CD4-positive, CD25-positive, alpha-beta regulatory T cell (primary cell): ENCODE data around the gene FHIT. TPM values are rescaled to one million over a fixed set of nuclear protein-coding genes. Genes with fewer than 3 reads are reported as not detected.
A peak's percentile ranks its signal among the peaks of the same experiment; 100 is the strongest.

ENCODE experiments used
- ATAC-seq, 2 donors: fragments of 150-1000 bp; cut with Tn5 transposase; one replicate each; pipeline ENCODE4 v1.10.0; 2021; ENCODE audit warnings: low read depth in 2 of 2, moderate number of reproducible peaks in 2 of 2, moderate library complexity in 1 of 2
- DNase-seq, 3 donors: peaks; one replicate each; pipeline versions ENCODE4 v3.0.0 to v3.0.0-alpha.2; 2012 to 2022; ENCODE audit warnings: mixed read lengths in 1 of 3
- H3K27ac ChIP-seq: one replicate; pipeline ENCODE4 v1.7.0; 2013; ENCODE audit warnings: mild to moderate bottlenecking, low read length; ENCODE audit not compliant: insufficient read depth, poor library complexity, severe bottlenecking
- H3K27me3 ChIP-seq: one replicate; pipeline ENCODE4 v1.7.0; 2013; ENCODE audit warnings: low read length; ENCODE audit not compliant: control insufficient read depth, insufficient read depth
- H3K36me3 ChIP-seq: one replicate; pipeline ENCODE4 v1.7.0; 2013; ENCODE audit warnings: mild to moderate bottlenecking, low read length, moderate library complexity; ENCODE audit not compliant: control insufficient read depth, insufficient read depth
- H3K4me1 ChIP-seq: 2 replicates; pipeline ENCODE4 v1.7.0; 2013; ENCODE audit warnings: mild to moderate bottlenecking, low read length; ENCODE audit not compliant: insufficient read depth, control insufficient read depth, poor library complexity, severe bottlenecking
- H3K4me3 ChIP-seq: one replicate; pipeline ENCODE4 v1.7.0; 2013; ENCODE audit warnings: low read depth, mild to moderate bottlenecking, low read length, moderate library complexity
- H3K9me3 ChIP-seq, 2 experiments: 1 replicate in 1 of 2; 2 replicates in 1 of 2; pipeline ENCODE4 v1.7.0; 2013; ENCODE audit warnings: low read length in 2 of 2, mild to moderate bottlenecking in 1 of 2, moderate library complexity in 1 of 2; ENCODE audit not compliant: control insufficient read depth in 2 of 2
- H3K27ac Mint-ChIP-seq, 3 donors: one replicate each; pipeline ENCODE4 v1.8.0; 2020 to 2022; ENCODE audit warnings: mild to moderate bottlenecking in 3 of 3, mixed read lengths in 3 of 3, moderate library complexity in 2 of 3
- H3K27me3 Mint-ChIP-seq: one replicate; pipeline ENCODE4 v1.8.0; 2022; ENCODE audit warnings: mild to moderate bottlenecking, mixed read lengths
- H3K36me3 Mint-ChIP-seq: one replicate; pipeline ENCODE4 v1.8.0; 2020; ENCODE audit warnings: mixed read lengths
- H3K4me1 Mint-ChIP-seq, 4 donors: one replicate each; pipeline ENCODE4 v1.8.0; 2020 to 2022; ENCODE audit warnings: mixed read lengths in 4 of 4, mild to moderate bottlenecking in 1 of 4
- H3K4me3 Mint-ChIP-seq, 4 donors: one replicate each; pipeline ENCODE4 v1.8.0; 2020 to 2022; ENCODE audit warnings: mild to moderate bottlenecking in 4 of 4, mixed read lengths in 4 of 4, moderate library complexity in 3 of 4
- H3K9me3 Mint-ChIP-seq, 7 donors: one replicate each; pipeline ENCODE4 v1.8.0; 2020 to 2022; ENCODE audit warnings: mixed read lengths in 7 of 7, mild to moderate bottlenecking in 3 of 7, moderate library complexity in 2 of 7
- polyA plus RNA-seq, 4 donors: library from polyadenylated mRNA; unstranded; fragments of 300-500 nt; fragmentation: Illumina TruSeq; gene quantifications; one replicate each; pipeline ENCODE4 v1.2.3, GENCODE V29; 2021
- total RNA-seq: library from RNA; stranded (reverse); gene quantifications from one replicate; pipeline ENCODE4 v1.2.3, GENCODE V29; 2022

FHIT gene
- total and polyA plus RNA-seq, 5 donors from 2014 or later = 7.8 to 120 (median 14.4) TPM

DNA sequence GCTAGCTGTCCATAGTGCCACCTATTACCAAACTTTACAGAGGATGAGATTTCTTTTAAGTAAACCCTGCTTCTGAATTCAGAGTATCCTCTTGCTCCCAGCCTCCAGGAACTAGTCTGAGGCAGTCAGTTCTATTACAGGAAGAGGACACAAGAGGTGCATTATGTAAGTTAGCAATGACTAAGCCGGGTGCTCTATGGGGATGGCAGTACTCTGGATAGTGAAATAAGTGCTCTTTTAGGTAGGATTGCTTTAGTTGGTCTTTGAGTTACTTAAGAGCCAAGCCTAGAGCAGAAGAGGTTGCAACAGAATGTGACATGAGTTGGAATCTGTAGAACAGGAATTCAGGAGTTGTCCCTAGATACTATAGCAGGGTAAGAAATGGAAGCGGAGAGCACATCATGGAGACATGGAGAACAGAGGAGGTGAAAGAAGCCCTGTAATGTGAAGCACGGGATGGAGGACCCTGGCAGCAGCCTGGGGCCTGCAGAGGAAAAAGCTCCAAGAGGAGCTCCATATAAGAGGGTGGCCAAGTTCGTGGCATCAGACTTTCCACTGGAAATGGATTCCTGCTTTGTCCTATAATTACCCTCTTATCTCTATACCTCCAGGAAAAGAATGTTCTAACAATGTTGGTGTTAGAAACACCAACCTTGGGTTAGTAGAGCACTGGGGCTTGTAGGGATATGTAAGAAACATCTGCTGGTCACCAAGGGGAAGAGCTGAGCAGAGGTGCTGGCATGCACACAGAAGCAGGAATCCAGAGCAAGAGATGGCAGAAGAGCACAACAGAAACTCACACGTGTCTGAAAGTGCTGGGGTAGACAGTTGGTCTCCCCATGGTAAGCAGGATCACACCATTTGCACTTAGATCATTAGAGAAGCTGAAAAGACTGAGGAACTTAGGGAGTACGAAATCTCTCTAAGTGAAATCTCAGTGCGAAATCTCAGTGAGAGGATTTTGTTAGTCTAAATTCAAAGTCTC, 851.1 kb downstream of the FHIT start:
- peak in 1 of 3 donors; percentile 69 for DNase-seq
- Mint-ChIP-seq H3K4me1 (peaks cover 0 to 3% (median 1%) of the 10 kb centered on the region in 4 donors), H3K27me3 (no peaks in the 10 kb centered on the region), H3K9me3 (peaks cover 0 to 1% (median 0%) of the 10 kb centered on the region in 7 donors), H3K27ac (peak overlapping the region in 1 of 3 donors; percentile 24), H3K36me3 (no peaks in the 10 kb centered on the region), H3K4me3 (no peak overlapping the region)
- Histone ChIP-seq H3K4me1 (no peaks in the 10 kb centered on the region), H3K4me3 (no peak overlapping the region), H3K27me3 (no peaks in the 10 kb centered on the region), H3K27ac (no peak overlapping the region), H3K36me3 (no peaks in the 10 kb centered on the region), H3K9me3 (no peaks in the 10 kb centered on the region)
- ATAC-seq = peak; percentile 52 to 55

- Histone ChIP-seq H3K27ac (no peak overlapping the region), H3K4me3 (no peak overlapping the region), H3K27me3 (no peaks in the 10 kb centered on the region), H3K4me1 (no peaks in the 10 kb centered on the region), H3K9me3 (no peaks in the 10 kb centered on the region), H3K36me3 (no peaks in the 10 kb centered on the region)
- Mint-ChIP-seq H3K36me3 (no peaks in the 10 kb centered on the region), H3K27me3 (peaks cover 5% of the 10 kb centered on the region), H3K4me3 (no peak overlapping the region), H3K4me1 (peaks cover 0 to 3% (median 1%) of the 10 kb centered on the region in 4 donors), H3K9me3 (peaks cover 0 to 1% (median 0%) of the 10 kb centered on the region in 7 donors), H3K27ac (no peak overlapping the region)
- DNase-seq (no peak), ATAC-seq (no peak)
Observed at GRCh38 chr3:60399292-60399691, 852.0 kb downstream of the FHIT start.

DNA sequence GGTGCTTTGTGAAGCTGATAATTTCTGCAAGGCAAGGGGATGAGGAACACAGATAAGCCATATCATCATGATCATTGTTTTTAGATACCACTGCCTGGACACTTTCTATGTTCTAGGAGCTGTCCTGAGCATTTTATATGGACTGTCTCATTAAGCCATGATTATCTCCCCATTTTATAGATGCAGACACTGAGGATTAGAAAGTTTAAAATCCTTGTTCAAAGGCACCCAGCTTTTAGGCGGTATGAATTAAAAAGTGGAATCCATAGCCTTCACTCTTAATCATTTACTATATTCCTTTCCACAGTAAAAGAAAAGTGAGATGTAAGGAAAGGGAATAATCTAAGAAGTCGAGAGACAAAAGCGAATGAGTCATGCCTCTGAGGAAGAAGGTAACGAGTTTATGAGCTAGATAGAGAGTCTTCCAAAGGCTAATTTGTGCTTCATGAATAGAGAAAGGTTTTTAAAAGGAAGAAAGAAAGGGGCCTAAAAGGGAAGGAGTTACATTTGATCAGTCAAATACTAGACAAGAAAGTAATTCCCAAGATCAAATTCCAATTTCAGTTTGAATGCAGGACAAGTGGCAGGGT, 856.0 kb downstream of the FHIT start:
- ATAC-seq (no peak), DNase-seq (no peak)
- H3K27me3 ChIP-seq = no peaks in the 10 kb centered on the region
- no peaks in the 10 kb centered on the region for H3K4me1 ChIP-seq
- no peaks in the 10 kb centered on the region for H3K9me3 Mint-ChIP-seq
- H3K27me3 Mint-ChIP-seq = peaks cover 5% of the 10 kb centered on the region
- H3K4me3 ChIP-seq = no peak overlapping the region
- no peaks in the 10 kb centered on the region for H3K36me3 ChIP-seq
- no peaks in the 10 kb centered on the region for H3K36me3 Mint-ChIP-seq
- H3K27ac ChIP-seq = no peak overlapping the region
- H3K4me3 Mint-ChIP-seq = no peak overlapping the region
- H3K9me3 ChIP-seq = no peaks in the 10 kb centered on the region
- peaks cover 0 to 2% (median under 1%) of the 10 kb centered on the region in 4 donors for H3K4me1 Mint-ChIP-seq
- H3K27ac Mint-ChIP-seq = no peak overlapping the region

DNA sequence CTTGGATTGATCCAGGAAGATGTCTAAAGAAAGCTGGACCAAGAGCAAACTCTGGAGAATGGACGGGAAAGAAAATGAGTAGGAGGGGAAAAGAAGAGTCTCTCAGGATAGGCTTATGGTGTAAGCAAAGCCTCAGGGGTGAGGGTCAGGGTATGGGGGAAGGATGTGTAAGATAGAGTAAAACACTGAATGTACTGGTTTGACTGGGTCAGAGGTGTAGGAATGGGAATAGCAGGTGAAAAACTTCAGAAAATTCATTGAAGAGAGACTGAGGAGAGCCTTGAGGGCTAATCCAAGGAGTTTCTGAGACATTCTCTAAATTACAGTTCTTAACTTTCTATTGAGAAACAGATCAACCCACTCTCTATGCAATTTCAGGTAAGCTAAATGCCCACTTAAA, 857.3 kb downstream of the FHIT start:
- H3K4me3 Mint-ChIP-seq = no peak overlapping the region
- no peaks in the 10 kb centered on the region for H3K27me3 ChIP-seq
- peaks cover 5% of the 10 kb centered on the region for H3K27me3 Mint-ChIP-seq
- H3K9me3 Mint-ChIP-seq = no peaks in the 10 kb centered on the region
- no peak for DNase-seq
- H3K4me1 ChIP-seq = no peaks in the 10 kb centered on the region
- H3K27ac ChIP-seq = no peak overlapping the region
- no peak overlapping the region for H3K27ac Mint-ChIP-seq
- no peaks in the 10 kb centered on the region for H3K36me3 Mint-ChIP-seq
- no peak overlapping the region for H3K4me3 ChIP-seq
- ATAC-seq = no peak
- H3K9me3 ChIP-seq = no peaks in the 10 kb centered on the region
- H3K4me1 Mint-ChIP-seq = peaks cover 0 to 2% (median 0%) of the 10 kb centered on the region in 4 donors
- H3K36me3 ChIP-seq = no peaks in the 10 kb centered on the region

GRCh38 chr3:60392501-60392900, 858.8 kb downstream of the FHIT start:
- no peaks in the 10 kb centered on the region for H3K36me3 Mint-ChIP-seq
- no peaks in the 10 kb centered on the region for H3K9me3 ChIP-seq
- H3K27ac Mint-ChIP-seq = no peak overlapping the region
- H3K4me3 Mint-ChIP-seq = no peak overlapping the region
- H3K4me3 ChIP-seq = no peak overlapping the region
- H3K36me3 ChIP-seq = no peaks in the 10 kb centered on the region
- no peak overlapping the region for H3K27ac ChIP-seq
- no peaks in the 10 kb centered on the region for H3K27me3 ChIP-seq
- peaks cover 0 to 2% (median 0%) of the 10 kb centered on the region in 4 donors for H3K4me1 Mint-ChIP-seq
- H3K9me3 Mint-ChIP-seq = no peaks in the 10 kb centered on the region
- DNase-seq (no peak), ATAC-seq (no peak)
- H3K4me1 ChIP-seq = no peaks in the 10 kb centered on the region
- peaks cover 5% of the 10 kb centered on the region for H3K27me3 Mint-ChIP-seq

GRCh38 chr3:60391292-60391691, 860.0 kb downstream of the FHIT start:
- Histone ChIP-seq H3K36me3 (no peaks in the 10 kb centered on the region), H3K4me1 (no peaks in the 10 kb centered on the region), H3K27me3 (no peaks in the 10 kb centered on the region), H3K9me3 (no peaks in the 10 kb centered on the region), H3K27ac (no peak overlapping the region), H3K4me3 (no peak overlapping the region)
- peaks cover 5% of the 10 kb centered on the region for H3K27me3 Mint-ChIP-seq
- H3K4me1 Mint-ChIP-seq = peaks cover 0 to 2% (median 0%) of the 10 kb centered on the region in 4 donors
- H3K27ac Mint-ChIP-seq = no peak overlapping the region
- H3K36me3 Mint-ChIP-seq = no peaks in the 10 kb centered on the region
- DNase-seq = no peak
- ATAC-seq = no peak
- no peaks in the 10 kb centered on the region for H3K9me3 Mint-ChIP-seq
- H3K4me3 Mint-ChIP-seq = no peak overlapping the region

DNA sequence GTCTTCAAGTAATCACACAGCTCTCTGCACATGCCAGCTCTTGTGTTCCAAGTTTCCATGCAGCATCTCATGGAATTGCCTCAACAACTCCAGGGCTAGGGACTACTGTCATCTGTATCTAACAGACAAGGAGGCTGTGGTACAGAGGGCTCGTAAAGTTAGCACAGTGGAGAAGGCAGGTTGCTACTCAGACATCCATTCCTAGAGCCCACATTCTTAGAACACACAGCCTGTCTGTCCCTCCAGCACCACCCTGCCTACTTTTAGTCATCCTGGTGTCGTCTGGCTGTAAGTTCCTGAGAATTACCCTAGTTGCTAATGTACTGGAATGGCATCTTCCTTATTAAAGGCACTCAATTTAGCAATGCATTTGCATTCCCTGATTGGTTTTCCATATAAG, 862.5 kb downstream of the FHIT start:
- no peak overlapping the region for H3K27ac Mint-ChIP-seq
- DNase-seq (peak in 1 of 3 donors; percentile 43), ATAC-seq (no peak)
- no peaks in the 10 kb centered on the region for H3K36me3 ChIP-seq
- no peaks in the 10 kb centered on the region for H3K9me3 ChIP-seq
- no peaks in the 10 kb centered on the region for H3K27me3 ChIP-seq
- H3K27me3 Mint-ChIP-seq = no peaks in the 10 kb centered on the region
- no peak overlapping the region for H3K27ac ChIP-seq
- no peak overlapping the region for H3K4me3 ChIP-seq
- no peaks in the 10 kb centered on the region for H3K4me1 Mint-ChIP-seq
- no peaks in the 10 kb centered on the region for H3K4me1 ChIP-seq
- no peaks in the 10 kb centered on the region for H3K36me3 Mint-ChIP-seq
- no peaks in the 10 kb centered on the region for H3K9me3 Mint-ChIP-seq
- H3K4me3 Mint-ChIP-seq = no peak overlapping the region
